Ascending aorta (tissue), 2 donors: ENCODE results near the gene HDAC7. TPM values are rescaled to one million over a fixed set of nuclear protein-coding genes. Genes with fewer than 3 reads are reported as not detected.
A peak's percentile ranks its signal among the peaks of the same experiment; 100 is the strongest.

Source experiments
- DNase-seq, 2 donors: peaks; one replicate each; pipeline ENCODE4 v3.0.0-alpha.2; 2019; ENCODE audit warnings: low spot score in 2 of 2
- H3K27ac ChIP-seq, 2 donors: fragments of 200-600 bp; sonication (generic); one replicate each; pipeline ENCODE4 v1.5.1; 2016 to 2017; ENCODE audit warnings: mild to moderate bottlenecking in 1 of 2
- H3K27me3 ChIP-seq: fragments of 200-600 bp; sonication (generic); one replicate; pipeline ENCODE4 v1.5.1; 2017
- H3K36me3 ChIP-seq, 2 donors: fragments of 200-600 bp; sonication (generic); one replicate each; pipeline ENCODE4 v1.5.1; 2016
- H3K4me1 ChIP-seq, 2 donors: fragments of 200-600 bp; sonication (generic); one replicate each; pipeline ENCODE4 v1.5.1; 2016 to 2017; ENCODE audit warnings: mild to moderate bottlenecking in 1 of 2
- H3K4me3 ChIP-seq, 2 donors: fragments of 200-600 bp; sonication (generic); one replicate each; pipeline ENCODE4 v1.5.1; 2016 to 2017; ENCODE audit warnings: mild to moderate bottlenecking in 1 of 2
- H3K9me3 ChIP-seq, 2 donors: fragments of 200-600 bp; sonication (generic); one replicate each; pipeline ENCODE4 v1.5.1; 2016
- intact Hi-C: fragments of 100-400 bp; cut with DNase I; formaldehyde crosslinking; loops from one replicate; pipeline ENCODE4 v1.15.1; 2023
- total RNA-seq: library from RNA; depleted of rRNA; stranded (reverse); fragments of >200 nt; gene quantifications from one replicate; pipeline ENCODE4 v1.1.0, GENCODE V29; 2016
- TF ChIP-seq, protein P1 (sequence below), 3 experiments: fragments of 200-600 bp in 2 of 3; fragments of 450-650 bp in 1 of 3; sonication (generic) in 2 of 3; IDR thresholded peaks; one replicate each; pipeline ENCODE4 v1.5.1; 2016 to 2019; ENCODE audit warnings: antibody characterized with exemption in 3 of 3, mild to moderate bottlenecking in 1 of 3, moderate library complexity in 1 of 3

HDAC7 gene
- total RNA-seq, 1 donor from 2014 or later: 202 TPM

DNA sequence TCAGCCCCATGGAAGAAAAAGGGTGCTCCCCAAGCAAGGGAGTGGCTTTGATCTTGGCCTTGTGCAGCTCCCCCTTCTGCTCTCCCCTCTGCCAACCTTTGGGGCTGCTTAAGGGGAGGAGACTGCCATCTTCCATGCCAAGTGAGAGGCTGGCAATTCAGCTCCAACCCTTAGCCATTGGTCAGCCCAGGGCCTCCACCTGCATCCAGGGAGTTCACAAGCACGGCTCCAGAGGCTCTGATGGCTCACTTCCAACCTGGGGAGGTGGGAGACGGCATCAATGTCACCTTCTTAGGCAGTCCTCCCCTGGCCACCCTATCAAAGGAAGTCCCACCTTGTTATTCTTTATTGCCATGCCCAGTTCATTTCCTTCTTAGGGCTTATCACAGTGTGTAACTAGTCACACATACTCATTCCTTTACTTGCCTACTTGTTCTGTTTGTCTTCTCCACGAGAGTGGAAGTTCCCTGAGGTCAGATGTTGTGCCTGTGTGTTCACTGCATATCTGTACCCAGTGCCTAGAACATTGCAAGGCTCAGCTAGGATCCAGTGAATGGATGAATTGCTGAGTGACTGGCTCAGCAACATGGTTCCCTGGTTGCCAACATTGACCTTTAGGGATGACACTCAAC, 5.0 kb downstream of the HDAC7 start:
- TF ChIP-seq, protein P1, sequence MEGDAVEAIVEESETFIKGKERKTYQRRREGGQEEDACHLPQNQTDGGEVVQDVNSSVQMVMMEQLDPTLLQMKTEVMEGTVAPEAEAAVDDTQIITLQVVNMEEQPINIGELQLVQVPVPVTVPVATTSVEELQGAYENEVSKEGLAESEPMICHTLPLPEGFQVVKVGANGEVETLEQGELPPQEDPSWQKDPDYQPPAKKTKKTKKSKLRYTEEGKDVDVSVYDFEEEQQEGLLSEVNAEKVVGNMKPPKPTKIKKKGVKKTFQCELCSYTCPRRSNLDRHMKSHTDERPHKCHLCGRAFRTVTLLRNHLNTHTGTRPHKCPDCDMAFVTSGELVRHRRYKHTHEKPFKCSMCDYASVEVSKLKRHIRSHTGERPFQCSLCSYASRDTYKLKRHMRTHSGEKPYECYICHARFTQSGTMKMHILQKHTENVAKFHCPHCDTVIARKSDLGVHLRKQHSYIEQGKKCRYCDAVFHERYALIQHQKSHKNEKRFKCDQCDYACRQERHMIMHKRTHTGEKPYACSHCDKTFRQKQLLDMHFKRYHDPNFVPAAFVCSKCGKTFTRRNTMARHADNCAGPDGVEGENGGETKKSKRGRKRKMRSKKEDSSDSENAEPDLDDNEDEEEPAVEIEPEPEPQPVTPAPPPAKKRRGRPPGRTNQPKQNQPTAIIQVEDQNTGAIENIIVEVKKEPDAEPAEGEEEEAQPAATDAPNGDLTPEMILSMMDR (IDR thresholded peaks at IDR 0.05): no peak
- no peak for DNase-seq
- no peaks in the 10 kb centered on the region for H3K9me3 ChIP-seq
- H3K4me3 ChIP-seq: peak overlapping the region in 1 of 2 donors; percentile 61
- H3K4me1 ChIP-seq: peaks cover 41 to 72% of the 10 kb centered on the region in 2 donors
- H3K27me3 ChIP-seq: no peaks in the 10 kb centered on the region
- peaks cover 0 to 8% of the 10 kb centered on the region in 2 donors for H3K36me3 ChIP-seq
- H3K27ac ChIP-seq: peak overlapping the region; percentile 97
- intact Hi-C loops: loop anchor here (10.0 kb wide), 1 partner anchor 730 kb away; no protein-coding TSS in a partner anchor

GRCh38 chr12:47813511-47814196, 6.0 kb downstream of the HDAC7 start:
- DNase-seq: no peak

DNA sequence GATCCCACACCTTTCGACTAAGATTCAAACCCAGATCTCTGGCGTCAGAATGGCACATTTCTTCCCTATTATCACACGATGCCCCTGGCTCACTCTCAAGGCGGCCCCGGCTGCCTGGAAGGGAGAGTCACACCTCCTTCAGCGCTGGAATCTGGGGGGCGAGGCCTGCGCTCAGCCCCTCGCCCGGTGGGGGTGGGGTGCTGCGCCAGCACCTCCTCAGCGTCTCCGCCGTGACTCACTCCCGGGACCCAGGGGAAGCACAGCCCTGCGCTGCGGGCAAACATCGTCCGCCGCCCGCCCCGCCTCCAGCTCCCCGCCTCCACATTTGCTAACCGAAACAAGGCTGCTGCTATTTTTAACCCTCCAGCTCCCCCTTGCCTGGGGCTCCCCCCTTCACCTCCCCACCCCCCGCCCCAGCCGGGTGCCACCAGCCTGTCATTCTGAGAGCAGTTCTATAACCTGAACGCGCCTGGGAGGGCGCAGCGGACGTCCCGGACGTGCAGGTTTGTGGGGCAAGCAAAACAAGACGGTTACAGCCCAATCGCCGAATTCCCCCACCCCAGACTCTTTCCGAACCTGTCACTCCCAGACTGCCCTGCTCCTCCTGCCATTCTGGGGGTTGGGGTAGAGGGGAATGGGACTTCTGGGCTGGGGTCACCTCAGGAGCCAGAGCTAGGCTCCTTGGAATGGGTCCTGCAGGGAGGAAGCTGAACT, 6.7 kb downstream of the HDAC7 start:
- Histone ChIP-seq H3K4me3 (peak overlapping the region; percentile 28 to 61), H3K4me1 (peaks cover 56 to 87% of the 10 kb centered on the region in 2 donors), H3K27ac (peak overlapping the region; percentile 97), H3K27me3 (no peaks in the 10 kb centered on the region), H3K36me3 (peaks cover 0 to 8% of the 10 kb centered on the region in 2 donors), H3K9me3 (no peaks in the 10 kb centered on the region)
- peak; percentile 86 to 98 for DNase-seq
- intact Hi-C loops: loop anchor here (1.0 to 10.0 kb wide), 3 partner anchors 12 to 728 kb away; no protein-coding TSS in a partner anchor
- TF ChIP-seq, protein P1 (IDR thresholded peaks at IDR 0.05): peak in 1 of 3 experiments; percentile 6

More at GRCh38 chr12:47813511-47814196, 6.0 kb downstream of the HDAC7 start:
- peak overlapping the region; percentile 97 for H3K27ac ChIP-seq
- no peaks in the 10 kb centered on the region for H3K9me3 ChIP-seq
- TF ChIP-seq, protein P1 (IDR thresholded peaks at IDR 0.05): peak in 1 of 3 experiments; percentile 4
- no peaks in the 10 kb centered on the region for H3K27me3 ChIP-seq
- H3K36me3 ChIP-seq: peaks cover 0 to 8% of the 10 kb centered on the region in 2 donors
- H3K4me1 ChIP-seq: peaks cover 51 to 82% of the 10 kb centered on the region in 2 donors
- peak overlapping the region; percentile 28 to 61 for H3K4me3 ChIP-seq
- intact Hi-C loops: loop anchor here (2.0 to 10.0 kb wide), 2 partner anchors 61 to 729 kb away; no protein-coding TSS in a partner anchor

GRCh38 chr12:47811581-47812484, 7.9 kb downstream of the HDAC7 start:
- DNase-seq: peak; percentile 73 to 94
- no peaks in the 10 kb centered on the region for H3K9me3 ChIP-seq
- H3K4me3 ChIP-seq: peak overlapping the region; percentile 28 to 61
- H3K27me3 ChIP-seq: no peaks in the 10 kb centered on the region
- peaks cover 0 to 8% of the 10 kb centered on the region in 2 donors for H3K36me3 ChIP-seq
- intact Hi-C loops: loop anchor here (1.0 to 10.0 kb wide), 3 partner anchors 13 to 727 kb away; no protein-coding TSS in a partner anchor
- TF ChIP-seq, protein P1 (IDR thresholded peaks at IDR 0.05): no peak
- peaks cover 57 to 93% of the 10 kb centered on the region in 2 donors for H3K4me1 ChIP-seq
- H3K27ac ChIP-seq: peak overlapping the region; percentile 97
